H9 (cell line): Measurements from ENCODE around the gene LYVE1. TPM values are rescaled to one million over a fixed set of nuclear protein-coding genes. Genes with fewer than 3 reads are reported as not detected.
A peak's percentile ranks its signal among the peaks of the same experiment; 100 is the strongest.

ENCODE experiments used
- DNase-seq: peaks from one replicate; pipeline ENCODE4 v3.0.0-alpha.2; 2017
- H2AFZ ChIP-seq: one replicate; pipeline ENCODE4 v1.6.1; 2013; ENCODE audit warnings: mild to moderate bottlenecking, low read length, control low read depth, moderate library complexity
- H2AK5ac ChIP-seq: 2 replicates; pipeline ENCODE4 v1.6.1; 2013; ENCODE audit warnings: low read length, control low read depth, mixed read lengths; ENCODE audit not compliant: insufficient read length
- H2BK120ac ChIP-seq: one replicate; pipeline ENCODE4 v1.6.1; 2013; ENCODE audit warnings: low read depth, mild to moderate bottlenecking, low read length, control low read depth, inconsistent platforms; ENCODE audit not compliant: poor library complexity, severe bottlenecking
- H2BK12ac ChIP-seq: 2 replicates; pipeline ENCODE4 v1.6.1; 2013; ENCODE audit warnings: low read length, control low read depth, mixed read lengths, low read depth; ENCODE audit not compliant: insufficient read length
- H2BK15ac ChIP-seq: 2 replicates; pipeline ENCODE4 v1.6.1; 2013; ENCODE audit warnings: low read depth, low read length, control low read depth
- H2BK20ac ChIP-seq: one replicate; pipeline ENCODE4 v1.6.1; 2013; ENCODE audit warnings: low read depth, mild to moderate bottlenecking, low read length, control low read depth, inconsistent platforms; ENCODE audit not compliant: poor library complexity, severe bottlenecking
- H2BK5ac ChIP-seq: 2 replicates; pipeline ENCODE4 v1.6.1; 2013; ENCODE audit warnings: low read length, control low read depth, mixed read lengths; ENCODE audit not compliant: insufficient read length
- H3K14ac ChIP-seq: 2 replicates; pipeline ENCODE4 v1.6.1; 2013; ENCODE audit warnings: low read length, control low read depth; ENCODE audit not compliant: insufficient read depth
- H3K18ac ChIP-seq: 2 replicates; pipeline ENCODE4 v1.6.1; 2013; ENCODE audit warnings: low read depth, mild to moderate bottlenecking, mixed read lengths, low read length, control low read depth; ENCODE audit not compliant: insufficient read length
- H3K23ac ChIP-seq: 2 replicates; pipeline ENCODE4 v1.6.1; 2013; ENCODE audit warnings: low read length, control low read depth, mixed read lengths, low read depth; ENCODE audit not compliant: insufficient read length
- H3K23me2 ChIP-seq: 2 replicates; pipeline ENCODE4 v1.6.1; 2013; ENCODE audit warnings: low read depth, mild to moderate bottlenecking, mixed read lengths, low read length, control low read depth; ENCODE audit not compliant: insufficient read length, poor library complexity, severe bottlenecking
- H3K27ac ChIP-seq: 2 replicates; pipeline ENCODE4 v1.5.1; 2013; ENCODE audit warnings: low read length, control low read depth, mixed read lengths, low read depth; ENCODE audit not compliant: insufficient read length
- H3K27me3 ChIP-seq: 2 replicates; pipeline ENCODE4 v1.6.1; 2013; ENCODE audit warnings: low read length, control low read depth, inconsistent platforms; ENCODE audit not compliant: insufficient read depth
- H3K4ac ChIP-seq: 2 replicates; pipeline ENCODE4 v1.6.1; 2013; ENCODE audit warnings: low read depth, mild to moderate bottlenecking, control low read depth, inconsistent platforms, low read length, moderate library complexity
- H3K4me1 ChIP-seq: 2 replicates; pipeline ENCODE4 v1.6.1; 2013; ENCODE audit warnings: low read length, control low read depth, inconsistent platforms; ENCODE audit not compliant: insufficient read depth
- H3K4me2 ChIP-seq: 2 replicates; pipeline ENCODE4 v1.6.1; 2013; ENCODE audit warnings: low read length, control low read depth, mixed read lengths; ENCODE audit not compliant: insufficient read length, insufficient read depth
- H3K56ac ChIP-seq: 2 replicates; pipeline ENCODE4 v1.6.1; 2013; ENCODE audit warnings: low read depth, mild to moderate bottlenecking, mixed read lengths, low read length, control low read depth; ENCODE audit not compliant: insufficient read length
- H3K79me1 ChIP-seq: 2 replicates; pipeline ENCODE4 v1.6.1; 2013; ENCODE audit warnings: low read depth, mild to moderate bottlenecking, moderate library complexity, low read length, control low read depth, inconsistent platforms; ENCODE audit not compliant: insufficient read depth, poor library complexity, severe bottlenecking
- H3K79me2 ChIP-seq: 2 replicates; pipeline ENCODE4 v1.6.1; 2013; ENCODE audit warnings: low read length, control low read depth, inconsistent platforms; ENCODE audit not compliant: insufficient read depth
- H3K9ac ChIP-seq: 2 replicates; pipeline ENCODE4 v1.6.1; 2013; ENCODE audit warnings: low read length, control low read depth, mixed read lengths; ENCODE audit not compliant: insufficient read length; ENCODE audit errors: extremely low read depth
- H3K9me3 ChIP-seq: one replicate; pipeline ENCODE4 v1.6.1; 2013; ENCODE audit warnings: low read depth, low read length, inconsistent platforms; ENCODE audit not compliant: control insufficient read depth
- H3T11ph ChIP-seq: one replicate; pipeline ENCODE4 v1.6.1; 2013; ENCODE audit warnings: mild to moderate bottlenecking, low read length, control low read depth, inconsistent platforms
- H4K20me1 ChIP-seq: one replicate; pipeline ENCODE4 v1.6.1; 2013; ENCODE audit not compliant: control insufficient read depth, insufficient read length, insufficient read depth
- H4K5ac ChIP-seq: 2 replicates; pipeline ENCODE4 v1.6.1; 2013; ENCODE audit warnings: low read depth, mild to moderate bottlenecking, mixed read lengths, low read length, control low read depth; ENCODE audit not compliant: insufficient read length
- H4K8ac ChIP-seq: replicated peaks from 2 replicates; pipeline ENCODE4 v1.6.1; 2013; ENCODE audit warnings: low read length, control low read depth, mixed read lengths, low read depth; ENCODE audit not compliant: insufficient read length
- H4K91ac ChIP-seq: 2 replicates; pipeline ENCODE4 v1.6.1; 2013; ENCODE audit warnings: low read depth, mild to moderate bottlenecking, moderate library complexity, mixed read lengths, low read length, control low read depth; ENCODE audit not compliant: insufficient read length
- H3K27ac Mint-ChIP-seq, 3 experiments: 2 replicates in 2 of 3; 3 replicates in 1 of 3; pipeline ENCODE4 v1.8.0; 2020 to 2021; ENCODE audit warnings: mixed read lengths in 3 of 3, mild to moderate bottlenecking in 1 of 3, moderate library complexity in 1 of 3
- H3K27me3 Mint-ChIP-seq: 2 replicates; pipeline ENCODE4 v1.8.0; 2021; ENCODE audit warnings: low read depth, mild to moderate bottlenecking, moderate library complexity, mixed read lengths
- H3K36me3 Mint-ChIP-seq, 3 experiments: 2 replicates in 2 of 3; 3 replicates in 1 of 3; pipeline ENCODE4 v1.8.0; 2020 to 2021; ENCODE audit warnings: low read depth in 3 of 3, mixed read lengths in 3 of 3; ENCODE audit not compliant: insufficient read depth in 1 of 3
- H3K4me1 Mint-ChIP-seq, 2 experiments: 2 replicates each; pipeline ENCODE4 v1.8.0; 2020; ENCODE audit warnings: mixed read lengths in 2 of 2
- H3K4me3 Mint-ChIP-seq, 2 experiments: 2 replicates in 1 of 2; 3 replicates in 1 of 2; pipeline ENCODE4 v1.8.0; 2020 to 2021; ENCODE audit warnings: mild to moderate bottlenecking in 2 of 2, mixed read lengths in 2 of 2, moderate library complexity in 1 of 2
- H3K9me3 Mint-ChIP-seq, 2 experiments: 2 replicates in 1 of 2; 3 replicates in 1 of 2; pipeline ENCODE4 v1.8.0; 2020; ENCODE audit warnings: mild to moderate bottlenecking in 2 of 2, mixed read lengths in 2 of 2, moderate library complexity in 1 of 2
- WGBS: extraction: QIAGEN DNeasy Blood & Tissue Kit; methylation state at CpG from one replicate; pipeline ENCODE4 v1.1.7; 2013; ENCODE audit warnings: missing lambda C conversion rate, low lambda C conversion rate, mixed read lengths; ENCODE audit not compliant: insufficient read length; ENCODE audit errors: extremely low coverage; 5-methylcytosine and 5-hydroxymethylcytosine counted together
- total RNA-seq: library from RNA; stranded (reverse); gene quantifications from 2 replicates; pipeline ENCODE4 v1.2.1, GENCODE V29; 2021
- TF ChIP-seq, protein P1 (sequence below): fragments of 200-600 bp; sonication (generic); conservative IDR thresholded peaks from 3 replicates; pipeline ENCODE4 v1.8.0; 2021; ENCODE audit warnings: antibody characterized with exemption, mild to moderate bottlenecking

LYVE1 gene
- total RNA-seq, 1 experiment from 2014 or later, result not detected

GRCh38 chr11:10605941-10606381 lies 37.5 kb upstream of the LYVE1 start:
- peak; percentile 63 for DNase-seq
- H3K9ac ChIP-seq, result no peak overlapping the region
- no peak overlapping the region for H3K27ac ChIP-seq
- H3K4me3 Mint-ChIP-seq, result no peak overlapping the region
- no peak overlapping the region for H3K18ac ChIP-seq
- no peak overlapping the region for H2AK5ac ChIP-seq
- no peak overlapping the region for H2BK5ac ChIP-seq
- H3K56ac ChIP-seq, result no peak overlapping the region
- TF ChIP-seq, protein P1, sequence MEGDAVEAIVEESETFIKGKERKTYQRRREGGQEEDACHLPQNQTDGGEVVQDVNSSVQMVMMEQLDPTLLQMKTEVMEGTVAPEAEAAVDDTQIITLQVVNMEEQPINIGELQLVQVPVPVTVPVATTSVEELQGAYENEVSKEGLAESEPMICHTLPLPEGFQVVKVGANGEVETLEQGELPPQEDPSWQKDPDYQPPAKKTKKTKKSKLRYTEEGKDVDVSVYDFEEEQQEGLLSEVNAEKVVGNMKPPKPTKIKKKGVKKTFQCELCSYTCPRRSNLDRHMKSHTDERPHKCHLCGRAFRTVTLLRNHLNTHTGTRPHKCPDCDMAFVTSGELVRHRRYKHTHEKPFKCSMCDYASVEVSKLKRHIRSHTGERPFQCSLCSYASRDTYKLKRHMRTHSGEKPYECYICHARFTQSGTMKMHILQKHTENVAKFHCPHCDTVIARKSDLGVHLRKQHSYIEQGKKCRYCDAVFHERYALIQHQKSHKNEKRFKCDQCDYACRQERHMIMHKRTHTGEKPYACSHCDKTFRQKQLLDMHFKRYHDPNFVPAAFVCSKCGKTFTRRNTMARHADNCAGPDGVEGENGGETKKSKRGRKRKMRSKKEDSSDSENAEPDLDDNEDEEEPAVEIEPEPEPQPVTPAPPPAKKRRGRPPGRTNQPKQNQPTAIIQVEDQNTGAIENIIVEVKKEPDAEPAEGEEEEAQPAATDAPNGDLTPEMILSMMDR, result no peak
- H2BK15ac ChIP-seq, result no peak overlapping the region
- H3K23me2 ChIP-seq, result no peaks in the 10 kb centered on the region
- H4K8ac ChIP-seq, result no peak overlapping the region
- H3K4me1 Mint-ChIP-seq, result peaks cover 13 to 17% of the 10 kb centered on the region in 2 experiments
- no peak overlapping the region for H3K4ac ChIP-seq
- peak overlapping the region in 2 of 3 experiments; percentile 10 to 51; a peak in 2 of 7 replicates for H3K27ac Mint-ChIP-seq
- no CpG with 5 or more reads among the region's 6 CpGs for WGBS
- H3K79me1 ChIP-seq, result no peaks in the 10 kb centered on the region
- no peaks in the 10 kb centered on the region for H4K20me1 ChIP-seq
- H3K9me3 ChIP-seq, result no peaks in the 10 kb centered on the region
- no peak overlapping the region for H3K14ac ChIP-seq
- H4K91ac ChIP-seq, result no peak overlapping the region
- no peak overlapping the region for H3T11ph ChIP-seq
- H3K27me3 ChIP-seq, result no peaks in the 10 kb centered on the region
- H3K4me1 ChIP-seq, result peaks cover 7% of the 10 kb centered on the region; the same call in 1 of the 2 replicates
- H3K23ac ChIP-seq, result no peak overlapping the region
- no peak overlapping the region for H2BK12ac ChIP-seq
- H2AFZ ChIP-seq, result no peak overlapping the region
- H3K9me3 Mint-ChIP-seq, result no peaks in the 10 kb centered on the region
- no peak overlapping the region for H2BK20ac ChIP-seq
- no peaks in the 10 kb centered on the region for H3K79me2 ChIP-seq
- H2BK120ac ChIP-seq, result no peak overlapping the region
- no peaks in the 10 kb centered on the region for H3K36me3 Mint-ChIP-seq
- H3K27me3 Mint-ChIP-seq, result no peaks in the 10 kb centered on the region
- H3K4me2 ChIP-seq, result peak overlapping the region; percentile 2
- H4K5ac ChIP-seq, result no peak overlapping the region
